Measurements from ENCODE around the gene NCEH1. TPM values are rescaled to one million over a fixed set of nuclear protein-coding genes. Genes with fewer than 3 reads are reported as not detected.
A peak's percentile ranks its signal among the peaks of the same experiment; 100 is the strongest.
"Not testable (repeated sequence)": the region's sequence is repeated elsewhere in the genome, so short reads cannot be mapped to it uniquely, and the experiment has no call there.

NCEH1 gene
- polyA plus RNA-seq (ENCODE audit: insufficient read length in 4 of 4), result 1 to 10 TPM; 4.6 to 5.9 (median 4.9) TPM

GRCh38 chr3:172710664-172711453 lies at the start of gene NCEH1:
TSS of gene NCEH1 (minus strand) at chr3:172711067. CDS start at chr3:172710984, 83 bp downstream.
- peak; percentile 71 to 81 (median 77) for DNase-seq (ENCODE audit: low read depth in 4 of 4, low spot score in 3 of 4)

- not testable (repeated sequence) for DNase-seq (ENCODE audit: low read depth in 4 of 4, low spot score in 3 of 4)
Measured at GRCh38 chr3:172760416-172760815, 49.5 kb upstream of the NCEH1 start.

GRCh38 chr3:172753125-172753524 lies 42.3 kb upstream of the NCEH1 start:
- DNase-seq (ENCODE audit: low read depth in 4 of 4, low spot score in 3 of 4), result no peak

- no peak for DNase-seq (ENCODE audit: low read depth in 4 of 4, low spot score in 3 of 4)
Measured at GRCh38 chr3:172752651-172753050, 41.8 kb upstream of the NCEH1 start.

DNA sequence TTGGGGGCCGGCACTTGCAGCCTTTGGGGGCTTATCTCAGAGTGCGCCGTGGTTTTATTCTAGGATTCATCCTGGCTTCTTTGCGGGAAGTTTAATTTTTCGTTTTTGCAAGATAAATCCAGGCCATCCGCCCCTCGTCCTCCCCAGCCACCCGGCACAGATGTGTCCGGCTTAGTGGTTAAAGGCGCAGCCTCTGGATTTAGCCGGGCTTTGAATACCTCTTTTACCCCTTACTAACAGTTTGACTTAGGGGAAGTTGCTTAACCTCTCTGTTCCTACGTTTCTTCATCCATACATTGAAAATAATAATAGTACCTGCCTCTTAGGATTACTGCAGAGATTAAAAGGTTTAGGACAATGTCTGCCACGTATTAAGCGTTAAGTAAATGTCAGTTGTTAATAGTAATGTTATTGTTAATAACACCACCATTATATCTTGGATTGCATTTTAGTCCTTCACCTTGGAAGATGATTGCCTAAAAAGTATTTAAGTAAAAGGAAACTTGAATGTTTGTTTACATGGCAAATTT lies 40.4 kb upstream of the NCEH1 start:
- peak in 1 of 4 donors; percentile 7 for DNase-seq (ENCODE audit: low read depth in 4 of 4, low spot score in 3 of 4)

DNA sequence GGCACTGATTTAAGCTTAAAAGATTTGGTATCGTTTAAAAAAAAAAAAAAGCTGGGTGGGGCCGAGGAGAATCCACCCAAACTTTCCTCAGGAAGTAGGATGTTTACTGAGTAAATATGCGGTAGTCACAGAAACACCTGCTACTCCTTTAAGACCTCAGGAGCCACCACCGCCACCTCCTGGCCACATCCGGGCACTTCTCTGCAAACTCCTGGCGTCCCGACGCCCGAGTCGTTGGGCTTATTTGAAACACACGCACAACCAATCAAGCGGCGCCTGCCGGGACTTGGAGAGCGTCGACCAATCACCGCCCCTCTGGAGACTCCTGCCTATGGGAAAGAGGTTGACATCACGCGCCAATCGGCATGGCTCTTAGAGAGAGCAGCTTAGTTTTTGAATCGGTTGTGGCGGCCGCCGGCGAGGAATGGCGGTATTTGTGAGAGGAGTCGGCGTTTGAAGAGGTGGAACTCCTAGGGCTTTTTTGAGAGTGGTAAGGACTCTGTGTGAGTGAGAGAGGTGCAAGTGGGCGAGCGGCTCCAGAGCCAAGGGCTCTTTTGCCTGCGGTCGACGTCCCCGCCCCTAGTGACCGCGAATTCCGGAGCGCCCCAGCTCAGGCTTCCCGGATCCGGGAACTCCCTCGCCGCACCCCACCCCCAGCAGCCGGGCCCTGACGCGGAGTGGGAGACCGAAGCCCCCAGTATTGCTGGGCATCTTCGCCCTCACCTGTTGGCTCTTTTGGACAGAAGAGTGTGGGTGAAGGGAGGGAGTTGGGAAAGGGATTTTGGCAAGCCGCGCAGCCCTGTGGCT lies 39.7 kb upstream of the NCEH1 start, which contains the start of gene ECT2:
Gene ECT2 (plus strand): TSS at position 359 of the 807 bp plus-strand sequence. CDS start 3,805 bp downstream, outside the sequence.
- DNase-seq (ENCODE audit: low read depth in 4 of 4, low spot score in 3 of 4), result peak; percentile 96 to 99 (median 99)

GRCh38 chr3:172750069-172750367 lies 39.2 kb upstream of the NCEH1 start:
- DNase-seq (ENCODE audit: low read depth in 4 of 4, low spot score in 3 of 4), result no peak

GRCh38 chr3:172749230-172749965 lies 38.5 kb upstream of the NCEH1 start:
- peak in 2 of 4 donors; percentile 2 to 43 for DNase-seq (ENCODE audit: low read depth in 4 of 4, low spot score in 3 of 4)

DNA sequence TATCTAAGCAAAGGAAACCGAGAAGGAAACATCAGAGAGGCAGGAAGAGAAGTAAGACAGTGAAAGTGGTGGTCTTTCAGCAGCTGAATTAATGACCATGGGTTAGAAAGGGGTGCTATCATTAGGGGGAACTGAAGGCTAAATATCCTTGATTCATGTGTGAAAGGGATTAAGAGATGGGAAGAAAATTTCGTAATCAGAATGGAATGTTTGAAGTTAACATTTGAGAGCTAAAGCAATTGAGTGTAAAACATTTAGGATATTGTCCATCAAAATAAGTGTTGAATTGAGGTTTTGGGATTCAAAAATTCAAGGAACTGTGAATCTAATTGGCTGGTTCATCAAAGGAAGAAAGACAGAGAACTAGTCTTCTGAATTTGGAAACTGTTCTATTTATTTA lies 35.6 kb upstream of the NCEH1 start:
- DNase-seq (ENCODE audit: low read depth in 4 of 4, low spot score in 3 of 4), result no peak

DNA sequence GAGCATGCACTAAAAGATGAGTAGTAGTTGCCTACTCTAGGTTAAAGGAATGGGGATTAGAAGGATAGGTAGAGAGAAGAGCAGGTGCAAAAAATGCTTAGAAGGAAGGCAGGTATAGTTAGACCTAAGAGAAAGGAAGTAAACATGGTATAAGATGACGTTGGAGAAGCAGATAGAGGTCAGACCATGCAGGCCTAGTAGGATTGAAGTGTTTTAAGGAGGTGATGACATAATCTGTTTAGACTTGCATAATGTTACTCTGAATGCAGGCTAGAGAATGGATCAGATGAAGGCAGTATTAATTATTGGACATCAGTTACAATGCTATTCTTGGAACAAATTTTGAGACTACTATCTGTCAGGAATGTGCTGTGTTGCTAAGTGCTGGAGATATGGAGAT lies 28.6 kb upstream of the NCEH1 start:
- no peak for DNase-seq (ENCODE audit: low read depth in 4 of 4, low spot score in 3 of 4)

GRCh38 chr3:172735014-172735413 lies 24.1 kb upstream of the NCEH1 start:
- DNase-seq (ENCODE audit: low read depth in 4 of 4, low spot score in 3 of 4), result no peak

DNA sequence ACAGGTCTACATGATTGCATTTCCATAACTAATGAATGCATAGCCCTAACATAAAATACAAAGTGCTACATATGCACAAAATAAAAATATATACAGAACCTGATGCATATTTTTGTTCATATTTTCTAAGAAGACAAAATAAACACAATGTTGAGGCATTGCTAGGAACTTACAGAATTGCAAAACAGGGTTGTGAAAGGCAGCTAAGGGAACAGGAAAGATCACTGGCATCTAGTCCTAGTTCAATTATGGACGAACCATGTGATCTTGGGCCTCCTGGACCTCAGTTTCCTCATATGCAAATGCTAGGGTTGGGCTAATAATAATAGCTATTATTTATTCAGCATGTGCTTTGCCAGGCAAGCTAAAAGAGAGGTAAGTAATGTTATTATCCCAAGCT lies 15.5 kb upstream of the NCEH1 start:
- DNase-seq (ENCODE audit: low read depth in 4 of 4, low spot score in 3 of 4), result no peak

- not testable (repeated sequence) for DNase-seq (ENCODE audit: low read depth in 4 of 4, low spot score in 3 of 4)
Measured at GRCh38 chr3:172722536-172723040, 11.7 kb upstream of the NCEH1 start.

DNA sequence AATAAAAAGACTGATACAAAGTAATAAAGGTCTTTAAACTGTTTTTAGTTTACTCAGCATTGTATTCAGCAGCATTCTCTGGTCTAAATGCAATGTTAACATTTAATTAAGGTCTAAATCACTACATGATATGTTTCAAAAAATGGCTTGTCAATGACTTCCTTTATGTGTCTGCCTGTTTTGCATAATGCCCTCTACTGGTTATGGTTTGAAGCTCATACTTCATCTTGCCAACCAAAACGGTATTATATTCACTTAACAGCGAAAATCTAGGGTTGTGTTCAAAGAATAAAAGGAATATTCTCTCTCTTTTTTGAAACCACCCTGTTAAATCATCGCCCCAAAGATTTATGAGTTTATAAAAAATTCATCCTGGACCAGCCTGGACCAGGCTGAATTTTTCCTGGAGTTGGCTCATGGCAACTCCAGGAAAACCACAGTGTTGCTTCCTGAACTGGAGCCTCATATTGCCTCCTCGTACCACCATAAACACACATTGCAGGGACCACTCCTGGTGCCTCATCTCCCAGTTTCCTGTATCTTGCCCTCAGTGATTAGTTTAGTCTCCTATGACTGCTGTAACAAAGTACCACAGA lies 6.7 kb upstream of the NCEH1 start:
- DNase-seq (ENCODE audit: low read depth in 4 of 4, low spot score in 3 of 4), result no peak

DNA sequence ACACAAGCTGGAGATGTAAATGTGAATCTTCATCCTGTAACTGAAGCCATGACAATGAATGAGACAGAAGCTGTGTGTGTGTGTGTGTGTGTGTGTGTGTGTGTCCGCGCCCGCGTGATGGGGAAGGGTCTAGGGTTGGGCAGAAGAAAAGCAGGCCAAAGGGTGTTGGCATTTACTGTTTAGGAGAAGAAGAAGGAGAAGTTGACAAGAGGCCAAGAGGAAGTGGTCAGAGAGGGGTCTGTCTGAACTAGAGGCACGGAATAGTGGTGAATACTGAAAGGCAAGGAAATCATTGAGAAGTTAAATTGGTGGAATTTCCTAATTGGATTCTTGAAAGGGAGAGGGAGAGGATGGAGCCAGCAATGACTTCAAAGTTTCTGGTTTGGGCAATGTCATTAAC lies 5.6 kb upstream of the NCEH1 start:
- DNase-seq (ENCODE audit: low read depth in 4 of 4, low spot score in 3 of 4), result no peak

- DNase-seq (ENCODE audit: low read depth in 4 of 4, low spot score in 3 of 4), result no peak
Measured at GRCh38 chr3:172713316-172713715, 2.4 kb upstream of the NCEH1 start.

GRCh38 chr3:172711454-172711795 lies 558 bp upstream of the NCEH1 start:
- no peak for DNase-seq (ENCODE audit: low read depth in 4 of 4, low spot score in 3 of 4)

DNA sequence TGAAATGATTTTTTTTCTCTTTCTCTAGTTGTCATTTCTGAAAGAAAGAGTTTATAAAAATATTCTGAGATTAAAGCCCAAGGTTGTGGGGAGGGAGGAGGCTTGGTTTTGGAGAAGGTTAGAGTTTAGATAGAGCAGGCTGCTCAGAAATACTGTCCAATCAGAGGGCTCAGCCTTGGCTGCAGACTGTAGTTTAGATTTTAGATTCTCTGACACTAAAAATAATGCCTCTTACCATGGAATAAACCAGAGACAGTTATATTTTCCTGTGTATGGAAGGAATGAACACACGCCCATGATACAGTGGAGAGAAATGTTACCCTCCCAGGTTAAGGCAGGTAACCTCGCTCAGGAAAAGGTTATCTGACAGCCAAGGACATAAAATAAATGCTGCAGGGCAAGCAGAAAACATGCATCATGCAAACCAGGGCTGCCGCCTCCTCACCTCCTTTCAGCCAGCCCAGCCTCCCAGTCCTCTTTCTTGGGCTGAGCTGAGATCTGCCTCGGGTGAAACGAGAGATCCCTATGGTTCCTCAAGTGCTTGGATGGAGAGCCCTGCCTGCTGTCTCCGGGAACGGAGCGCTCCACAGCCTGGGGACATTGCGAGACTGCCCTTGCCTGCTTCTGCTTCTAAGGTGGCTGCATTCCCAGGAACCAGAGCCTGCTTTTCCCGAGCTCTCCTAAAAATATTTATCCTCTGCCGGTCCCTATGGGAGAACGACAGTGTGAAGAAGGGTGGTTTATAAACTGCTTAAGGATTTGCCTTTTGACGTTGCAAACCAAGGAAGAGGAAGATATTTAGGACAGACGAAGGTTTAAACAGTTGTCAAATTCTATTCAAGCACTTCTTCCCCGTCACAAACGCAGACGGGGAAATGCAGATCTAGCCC lies 848 bp downstream of the NCEH1 start:
- DNase-seq (ENCODE audit: low read depth in 4 of 4, low spot score in 3 of 4), result peak in 2 of 4 donors; percentile 5 to 7

Measured in right renal pelvis (tissue), 4 donors.